HG03521 (cell line): ENCODE data around the gene HK2.
"Not testable (repeated sequence)": the region's sequence is repeated elsewhere in the genome, so short reads cannot be mapped to it uniquely, and the experiment has no call there.

Experiments used
- ATAC-seq: cut with Tn5 transposase; IDR thresholded peaks from one replicate; pipeline ENCODE4 v1.9.1; 2021; ENCODE audit warnings: mild to moderate bottlenecking, moderate library complexity; ENCODE audit not compliant: unreplicated experiment

Gene HK2

DNA sequence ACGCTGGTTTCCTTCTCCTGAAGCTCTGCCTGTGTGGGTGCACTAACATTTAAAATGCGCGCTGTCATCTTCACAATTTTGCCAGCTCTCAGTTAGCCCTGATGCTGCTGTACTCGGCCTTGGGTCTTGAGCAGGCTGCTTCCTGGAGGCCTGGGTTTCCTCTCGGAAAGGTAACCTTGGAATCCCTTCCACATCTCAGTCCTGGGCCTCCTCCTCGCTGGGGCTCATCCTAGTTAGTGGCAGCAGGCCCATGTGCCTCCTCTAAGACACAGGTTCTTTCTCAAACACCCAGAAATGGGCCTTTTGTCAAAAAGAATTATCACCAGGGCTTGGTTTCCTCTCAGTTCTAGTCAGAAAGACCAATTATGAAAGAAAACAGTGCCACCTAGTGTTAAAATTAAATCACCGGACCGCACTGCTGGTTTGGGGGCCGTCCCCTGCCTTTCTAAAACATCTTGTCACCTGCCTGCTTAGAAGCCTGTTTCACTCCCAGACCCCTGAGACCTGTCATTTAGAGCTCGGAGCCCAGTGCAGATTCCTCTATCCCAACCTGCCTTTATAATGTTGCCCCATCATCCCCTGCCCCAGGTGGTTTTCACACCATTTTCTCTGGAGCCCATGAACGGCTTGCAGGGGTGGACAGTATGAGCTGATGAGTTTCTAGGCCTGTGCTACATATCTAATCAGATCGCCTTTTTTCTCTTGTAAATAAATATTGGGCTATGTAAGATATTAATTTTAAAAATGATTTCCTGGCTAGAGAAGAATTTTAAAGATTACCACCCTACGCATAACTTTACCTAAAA is 42.4 kb downstream of the HK2 start:
- ATAC-seq = peak; percentile 55

DNA sequence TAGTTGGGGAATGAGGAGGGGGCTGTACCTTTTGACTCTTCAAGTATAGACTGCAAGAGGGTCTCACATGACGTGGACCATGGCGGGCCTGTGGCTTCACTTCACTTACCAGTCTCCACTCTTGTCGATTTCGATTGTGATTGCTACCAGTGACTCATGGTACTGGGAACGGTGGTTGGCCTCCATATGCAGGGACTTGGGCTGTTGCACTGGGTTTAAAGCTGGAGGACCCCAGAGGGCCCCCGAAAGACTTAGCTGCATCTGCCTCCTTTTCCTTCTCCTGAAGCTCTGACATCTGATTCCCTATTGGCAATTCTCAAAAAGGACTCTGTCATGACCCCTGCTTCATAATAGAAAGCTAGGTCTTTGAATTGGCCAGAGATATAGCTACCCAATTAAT is 43.4 kb downstream of the HK2 start:
- ATAC-seq = no peak

DNA sequence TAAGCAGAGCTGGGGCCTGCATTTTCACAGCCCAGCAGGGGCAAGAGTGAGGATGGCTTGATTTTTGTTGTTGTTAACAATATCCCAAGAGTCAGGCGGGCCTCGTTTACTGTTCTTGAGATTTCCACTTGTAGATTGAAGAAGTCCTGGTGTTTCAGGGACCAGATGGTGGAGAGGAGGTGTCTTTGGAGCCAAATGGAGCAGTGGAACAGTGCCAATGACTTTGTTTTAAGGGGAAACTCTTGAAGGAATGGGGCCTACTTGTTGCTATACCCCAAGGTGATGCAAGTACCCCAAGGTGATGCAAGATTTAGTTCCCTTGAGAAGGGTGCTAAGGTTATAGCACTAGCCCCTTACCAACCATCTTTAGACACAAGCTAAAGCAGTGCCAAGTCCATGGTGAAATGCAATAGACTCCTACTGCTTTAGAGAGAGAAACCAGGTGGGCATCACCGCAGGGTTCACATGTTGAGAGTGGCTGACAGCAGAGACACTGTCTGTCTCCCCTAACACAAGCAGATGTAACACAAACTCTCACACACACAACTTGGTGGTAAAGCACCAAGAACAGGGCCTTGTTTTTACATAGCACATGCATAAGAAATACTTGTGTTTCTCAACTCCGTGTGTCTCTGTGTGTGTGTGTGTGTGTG is 44.0 kb downstream of the HK2 start:
- ATAC-seq = no peak

DNA sequence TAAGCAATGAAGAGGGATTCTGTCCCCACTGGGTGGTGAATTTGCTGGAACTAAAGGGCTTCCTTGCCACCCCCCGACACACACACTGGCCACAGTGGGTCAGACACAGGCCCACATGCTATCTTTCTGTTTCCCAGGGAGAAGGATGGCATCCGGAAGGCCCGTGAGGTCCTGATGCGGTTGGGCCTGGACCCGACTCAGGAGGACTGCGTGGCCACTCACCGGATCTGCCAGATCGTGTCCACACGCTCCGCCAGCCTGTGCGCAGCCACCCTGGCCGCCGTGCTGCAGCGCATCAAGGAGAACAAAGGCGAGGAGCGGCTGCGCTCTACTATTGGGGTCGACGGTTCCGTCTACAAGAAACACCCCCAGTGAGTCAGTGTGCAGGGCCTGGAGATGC is 44.6 kb downstream of the HK2 start:
- ATAC-seq = no peak

DNA sequence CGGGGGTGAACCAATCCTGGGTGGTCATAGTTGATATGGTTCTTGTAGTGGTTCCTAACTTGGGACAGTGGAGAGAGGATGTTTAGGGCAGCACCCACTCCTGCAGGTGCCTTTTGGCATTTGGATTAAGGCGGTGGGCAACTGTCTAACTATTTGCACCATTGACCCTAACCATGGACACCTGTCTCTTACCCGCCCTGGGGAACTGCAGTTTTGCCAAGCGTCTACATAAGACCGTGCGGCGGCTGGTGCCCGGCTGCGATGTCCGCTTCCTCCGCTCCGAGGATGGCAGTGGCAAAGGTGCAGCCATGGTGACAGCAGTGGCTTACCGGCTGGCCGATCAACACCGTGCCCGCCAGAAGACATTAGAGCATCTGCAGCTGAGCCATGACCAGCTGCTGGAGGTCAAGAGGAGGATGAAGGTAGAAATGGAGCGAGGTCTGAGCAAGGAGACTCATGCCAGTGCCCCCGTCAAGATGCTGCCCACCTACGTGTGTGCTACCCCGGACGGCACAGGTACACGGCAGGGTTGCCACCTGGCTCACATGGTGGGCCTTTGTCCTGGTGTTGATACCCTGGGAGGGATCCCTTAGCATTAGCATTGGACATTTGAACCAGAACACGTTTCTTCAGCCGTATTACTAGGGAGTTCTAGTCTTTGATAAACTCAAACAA is 46.3 kb downstream of the HK2 start:
- no peak for ATAC-seq

DNA sequence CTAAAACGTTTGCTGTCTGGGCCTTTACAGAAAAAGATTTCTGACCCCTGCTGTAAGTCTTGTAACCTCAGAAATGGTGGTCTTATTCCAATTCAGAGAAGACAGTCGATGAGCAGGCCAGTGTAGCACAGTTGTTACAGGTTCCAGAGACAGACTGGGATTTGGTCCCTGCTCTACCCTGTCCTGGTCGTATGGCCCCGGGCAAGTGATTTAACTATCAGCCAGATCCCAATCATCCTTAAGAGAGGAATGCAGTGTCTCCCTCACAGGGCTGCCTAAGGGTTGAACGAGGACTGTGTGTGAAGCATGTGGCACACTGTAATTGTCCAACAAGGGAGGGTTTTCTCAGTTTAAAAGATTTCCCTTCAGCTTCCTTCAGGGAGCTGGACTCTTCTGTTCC is 47.2 kb downstream of the HK2 start:
- no peak for ATAC-seq

DNA sequence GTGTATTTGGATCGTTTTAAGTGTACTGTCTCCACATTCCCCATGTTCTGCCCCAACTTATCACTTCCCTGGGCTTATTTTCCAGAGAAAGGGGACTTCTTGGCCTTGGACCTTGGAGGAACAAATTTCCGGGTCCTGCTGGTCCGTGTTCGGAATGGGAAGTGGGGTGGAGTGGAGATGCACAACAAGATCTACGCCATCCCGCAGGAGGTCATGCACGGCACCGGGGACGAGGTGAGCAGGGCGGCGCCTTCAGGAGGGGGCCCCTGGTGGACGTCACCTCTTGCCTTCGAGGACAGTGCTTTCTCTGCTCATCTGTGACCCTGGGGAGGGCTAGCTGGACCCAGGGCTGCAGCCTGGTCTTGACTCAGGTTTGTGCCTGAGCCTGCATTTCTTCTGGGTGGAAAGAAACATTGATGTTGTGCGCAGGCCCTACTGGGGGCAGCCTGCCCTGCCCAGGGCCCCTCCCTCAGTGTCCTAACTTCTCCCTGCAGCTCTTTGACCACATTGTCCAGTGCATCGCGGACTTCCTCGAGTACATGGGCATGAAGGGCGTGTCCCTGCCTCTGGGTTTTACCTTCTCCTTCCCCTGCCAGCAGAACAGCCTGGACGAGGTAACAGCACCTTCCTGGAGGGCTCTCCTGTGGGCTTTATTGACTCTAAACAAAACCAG is 47.8 kb downstream of the HK2 start:
- no peak for ATAC-seq

DNA sequence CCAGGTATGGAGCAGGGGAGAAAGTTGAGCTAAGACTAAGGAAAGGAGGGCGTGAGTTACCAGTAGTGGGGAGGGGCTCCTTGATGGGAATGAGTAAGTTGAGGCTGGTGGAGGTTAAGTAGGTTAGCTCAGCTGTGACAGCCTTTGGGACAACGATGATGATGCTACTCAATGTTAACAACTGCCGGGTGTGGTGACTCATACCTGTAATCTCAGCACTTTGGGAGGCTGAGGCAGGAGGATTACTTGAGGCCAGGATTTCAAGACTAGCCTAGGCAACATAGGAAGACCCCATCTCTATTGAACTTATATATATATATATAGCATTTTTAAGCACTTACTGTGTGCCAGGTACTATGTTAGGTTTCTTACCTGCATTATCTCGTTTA is 48.4 kb downstream of the HK2 start:
- no peak for ATAC-seq

DNA sequence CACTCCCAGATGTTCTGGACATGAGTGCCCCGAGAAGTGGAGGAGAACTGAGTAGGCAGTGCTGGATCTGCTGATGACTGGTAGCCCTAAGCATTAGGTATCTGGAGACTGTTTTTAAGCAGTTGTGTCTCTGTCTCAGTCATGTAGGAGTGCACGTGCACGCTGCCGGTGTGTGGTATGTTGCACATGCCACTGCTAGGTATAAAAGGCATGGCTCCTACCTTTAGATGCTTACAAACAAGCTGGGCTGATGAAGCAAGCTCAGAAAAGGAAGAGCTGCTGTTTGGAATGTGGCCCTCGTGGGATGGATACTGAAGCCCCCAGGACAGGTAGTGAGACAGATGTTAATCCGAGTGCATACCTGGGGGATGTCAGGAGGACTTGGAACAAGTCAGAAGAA is 49.1 kb downstream of the HK2 start:
- no peak for ATAC-seq

DNA sequence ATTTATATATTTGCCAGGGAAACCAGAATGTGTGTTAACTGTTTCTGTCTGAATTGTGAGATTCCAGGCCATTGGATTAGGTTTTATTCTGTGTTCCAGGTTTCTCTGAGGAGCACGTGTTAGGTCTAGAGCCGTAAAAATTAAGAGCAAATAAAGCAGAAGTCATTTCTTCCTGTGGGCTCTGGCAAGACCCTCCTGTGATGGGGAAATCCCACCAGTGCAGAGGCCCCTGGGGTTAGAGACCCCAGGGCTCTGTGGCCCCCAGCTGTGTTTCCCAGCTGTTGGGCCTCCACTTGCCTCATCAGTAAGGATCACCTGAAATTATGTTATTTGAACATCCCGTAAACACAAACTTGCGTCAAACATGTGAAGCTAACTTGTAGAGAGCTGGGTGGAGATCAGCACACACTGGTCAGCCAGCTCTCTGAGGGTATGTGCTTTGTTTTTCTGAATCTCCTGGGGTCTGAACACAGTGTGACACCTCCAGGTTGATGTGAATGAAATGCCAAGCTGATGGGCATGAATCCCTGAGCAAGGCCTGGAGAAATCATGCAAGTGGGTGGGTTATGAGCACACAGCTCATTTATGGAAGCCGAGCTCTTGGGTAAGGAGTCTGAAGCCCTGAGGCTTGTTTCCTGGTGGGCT is 50.3 kb downstream of the HK2 start:
- ATAC-seq = no peak

DNA sequence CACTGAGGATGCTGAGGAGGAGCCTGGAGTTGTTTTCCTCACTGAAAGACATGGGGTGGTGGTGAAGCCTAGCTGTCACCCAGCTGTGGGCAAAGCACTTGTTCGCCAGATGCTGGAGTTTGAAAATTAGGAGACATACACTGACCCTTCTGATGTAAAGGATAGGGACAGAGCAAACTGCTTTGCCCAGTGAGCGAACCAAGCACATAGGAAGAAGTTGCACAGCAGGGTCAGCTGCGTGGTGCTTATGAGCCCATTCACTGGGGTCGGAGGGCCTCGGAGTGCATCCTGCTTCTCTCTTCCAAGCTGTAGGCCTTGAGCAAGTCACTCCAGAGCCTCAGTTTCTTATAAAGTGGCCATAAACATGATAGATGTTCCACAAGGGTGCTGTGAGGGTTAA is 50.9 kb downstream of the HK2 start:
- ATAC-seq = no peak

DNA sequence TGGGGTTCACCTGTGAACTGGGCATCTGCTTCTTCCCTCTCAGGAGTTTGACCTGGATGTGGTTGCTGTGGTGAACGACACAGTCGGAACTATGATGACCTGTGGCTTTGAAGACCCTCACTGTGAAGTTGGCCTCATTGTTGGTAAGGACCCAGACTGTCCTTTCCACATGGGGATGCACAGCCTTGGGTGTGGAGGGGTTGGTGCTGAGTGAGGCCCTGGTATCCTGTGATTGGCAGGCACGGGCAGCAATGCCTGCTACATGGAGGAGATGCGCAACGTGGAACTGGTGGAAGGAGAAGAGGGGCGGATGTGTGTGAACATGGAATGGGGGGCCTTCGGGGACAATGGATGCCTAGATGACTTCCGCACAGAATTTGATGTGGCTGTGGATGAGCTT is 52.3 kb downstream of the HK2 start:
- ATAC-seq = no peak

DNA sequence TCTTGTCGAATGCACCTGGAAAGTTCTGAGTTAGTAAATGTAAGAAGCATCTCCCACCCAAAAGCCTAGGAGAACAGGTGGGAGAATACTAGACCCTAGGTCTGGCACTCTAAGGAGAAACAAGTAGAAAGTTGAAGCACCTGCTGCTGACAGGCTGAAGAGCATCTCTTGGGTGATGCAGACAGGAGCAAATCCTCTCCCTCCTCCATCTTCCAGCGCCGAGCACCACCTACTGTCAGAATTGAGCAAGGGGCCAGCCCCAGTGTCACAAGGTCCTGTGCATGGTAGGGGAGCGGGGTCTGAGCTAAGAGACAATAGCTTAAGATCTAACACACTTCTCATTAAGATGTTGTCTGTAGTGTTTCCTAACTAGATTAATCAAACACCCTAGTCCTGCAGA is 52.9 kb downstream of the HK2 start:
- no peak for ATAC-seq

DNA sequence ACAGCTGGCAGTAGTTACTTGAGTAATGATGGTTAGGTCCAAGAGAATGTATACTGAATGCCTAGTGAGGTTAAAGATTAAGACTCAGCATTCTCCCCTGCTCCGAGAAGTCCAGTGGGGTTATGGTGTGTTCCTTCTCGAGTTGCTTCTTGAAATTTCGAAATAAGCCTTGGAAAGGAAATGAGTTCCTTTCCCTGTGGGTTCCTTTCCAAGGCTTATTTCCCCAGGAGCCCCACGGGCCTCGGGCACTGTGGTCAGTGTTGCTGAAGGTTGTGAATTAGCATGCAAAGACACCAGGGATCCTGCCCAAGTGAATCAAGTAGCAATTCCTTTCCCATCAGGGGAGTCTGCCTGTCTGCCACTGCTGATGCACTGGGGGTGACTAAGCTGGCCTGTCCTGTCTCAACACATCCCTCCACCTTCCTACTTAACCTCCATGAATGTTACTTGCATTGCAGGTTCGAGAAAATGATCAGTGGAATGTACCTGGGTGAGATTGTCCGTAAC is 53.6 kb downstream of the HK2 start:
- ATAC-seq = no peak

DNA sequence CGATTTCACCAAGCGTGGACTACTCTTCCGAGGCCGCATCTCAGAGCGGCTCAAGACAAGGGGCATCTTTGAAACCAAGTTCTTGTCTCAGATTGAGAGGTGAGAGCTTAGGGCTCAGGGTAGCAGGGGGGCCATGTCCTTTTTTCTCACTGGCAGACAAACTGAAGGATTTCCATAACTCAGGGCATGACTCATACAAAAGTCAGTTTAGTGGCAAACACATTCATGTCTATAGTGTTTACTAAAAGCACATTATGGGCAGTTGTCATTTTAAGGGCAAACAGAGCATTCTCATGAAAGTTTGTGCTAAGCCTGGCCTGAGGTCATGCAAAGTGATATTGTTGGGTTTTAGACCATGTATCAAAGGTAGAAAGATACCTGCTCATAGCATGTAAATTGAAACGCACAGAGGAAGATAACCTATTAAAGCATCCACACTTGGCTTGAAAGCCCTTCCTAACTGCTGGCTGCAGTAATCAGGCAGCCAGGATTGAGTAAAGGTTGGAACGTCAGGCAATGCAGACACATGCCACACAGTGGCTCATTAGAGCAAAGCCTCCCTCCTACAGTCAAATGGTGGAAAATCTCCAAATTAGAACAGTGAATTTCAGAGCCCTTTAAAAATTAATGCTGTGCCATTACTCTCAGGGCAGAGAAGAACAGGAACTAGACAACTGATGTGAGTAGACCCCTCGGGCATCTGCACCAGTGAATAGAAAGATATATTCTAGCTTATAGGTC is 54.2 kb downstream of the HK2 start:
- no peak for ATAC-seq

DNA sequence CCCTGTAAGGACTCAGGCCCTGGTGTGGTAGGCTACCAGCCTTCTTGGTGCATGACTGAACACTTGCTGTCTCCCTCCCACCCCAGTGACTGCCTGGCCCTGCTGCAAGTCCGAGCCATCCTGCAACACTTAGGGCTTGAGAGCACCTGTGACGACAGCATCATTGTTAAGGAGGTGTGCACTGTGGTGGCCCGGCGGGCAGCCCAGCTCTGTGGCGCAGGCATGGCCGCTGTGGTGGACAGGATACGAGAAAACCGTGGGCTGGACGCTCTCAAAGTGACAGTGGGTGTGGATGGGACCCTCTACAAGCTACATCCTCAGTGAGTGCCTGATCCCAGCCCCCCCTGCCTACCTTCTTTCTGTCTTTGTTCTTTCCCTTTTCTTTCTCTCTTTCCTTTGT is 55.2 kb downstream of the HK2 start:
- ATAC-seq = no peak

DNA sequence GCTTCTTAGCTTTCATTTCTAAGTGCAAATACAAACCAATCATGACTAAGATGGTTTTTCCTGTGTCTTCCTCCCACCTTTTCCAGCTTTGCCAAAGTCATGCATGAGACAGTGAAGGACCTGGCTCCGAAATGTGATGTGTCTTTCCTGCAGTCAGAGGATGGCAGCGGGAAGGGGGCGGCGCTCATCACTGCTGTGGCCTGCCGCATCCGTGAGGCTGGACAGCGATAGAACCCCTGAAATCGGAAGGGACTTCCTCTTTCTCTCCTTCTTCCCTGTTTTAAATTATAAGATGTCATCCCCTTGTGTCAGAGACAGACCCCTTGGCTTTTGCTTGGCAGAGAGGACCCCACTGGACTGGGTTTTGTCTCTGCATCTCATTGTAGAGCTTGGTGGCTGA is 56.8 kb downstream of the HK2 start:
- no peak for ATAC-seq

DNA sequence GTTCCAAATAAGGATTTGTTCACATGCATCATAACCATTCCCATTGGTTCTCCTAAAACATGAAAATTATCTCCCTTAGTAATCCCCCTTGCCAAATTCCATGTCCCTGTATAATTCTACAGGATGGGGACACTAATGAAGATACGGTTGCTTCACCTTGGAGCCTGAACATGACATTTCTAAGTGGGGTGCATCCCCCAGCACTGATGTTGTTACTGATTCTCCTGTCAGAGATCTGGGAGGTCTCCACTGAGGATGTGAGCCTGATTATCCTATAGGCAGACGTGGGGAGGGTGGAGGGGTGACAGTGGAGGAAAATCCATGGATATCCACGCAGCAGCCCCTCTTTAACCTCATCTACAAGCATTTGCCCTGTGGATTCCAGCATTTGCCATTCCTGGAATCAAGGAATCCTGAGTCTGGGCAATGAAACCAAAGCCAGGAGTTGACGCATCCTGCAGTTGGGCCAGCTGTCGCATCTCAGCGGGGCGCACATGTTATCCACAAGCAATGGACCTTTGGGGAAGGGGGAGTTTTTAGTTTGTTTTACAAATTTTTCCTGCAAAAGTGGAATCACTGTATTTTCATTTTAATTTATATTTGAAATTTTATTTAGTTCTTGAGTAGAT is 57.3 kb downstream of the HK2 start:
- no peak for ATAC-seq

DNA sequence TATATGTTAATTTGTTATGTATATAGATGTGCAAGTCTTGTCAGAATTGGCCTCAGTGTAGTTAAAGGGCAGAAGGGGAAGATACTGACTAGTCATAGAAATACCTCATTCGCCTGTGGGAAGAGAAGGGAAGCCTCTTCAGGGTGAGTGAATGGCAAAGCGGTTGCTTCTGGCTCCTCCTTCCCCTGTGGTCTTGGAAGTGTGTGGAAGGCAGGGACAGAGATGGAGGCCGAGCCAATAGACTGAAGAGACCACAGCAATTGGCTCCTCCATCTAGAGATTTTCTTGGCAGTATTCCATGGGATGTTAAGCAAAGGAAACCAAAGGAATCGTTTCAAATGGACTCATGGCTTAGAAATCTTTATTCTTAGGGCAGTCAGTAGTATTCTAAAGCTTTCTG is 57.9 kb downstream of the HK2 start:
- ATAC-seq = not testable (repeated sequence)

DNA sequence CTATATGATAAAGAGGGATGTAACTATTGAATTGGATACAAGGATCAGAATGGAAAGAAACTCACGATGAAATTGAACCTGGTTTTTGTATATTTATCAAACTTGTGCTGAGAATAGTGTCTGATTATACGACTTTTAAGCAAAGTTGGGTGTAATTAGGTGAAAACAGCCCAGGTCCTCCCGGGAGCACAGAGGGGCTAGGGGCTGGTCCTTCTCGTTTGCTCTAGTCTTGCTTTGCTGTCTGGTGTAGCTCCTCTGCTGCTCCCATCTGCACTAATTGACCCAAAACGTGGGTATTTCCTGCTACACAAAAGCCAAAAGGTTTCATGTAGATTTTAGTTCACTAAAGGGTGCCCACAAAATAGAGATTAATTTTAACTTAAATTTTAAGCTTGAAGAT is 58.7 kb downstream of the HK2 start:
- no peak for ATAC-seq
